NCI-H1436 treated with DMSO at 0.1 percent for 48 hours (cell line): ENCODE data around the gene ARHGEF26.

Experiments
- DNase-seq: peaks from one replicate; lab custom pipeline; 2025; lab: John Stamatoyannopoulos, UW

The ARHGEF26 gene

GRCh38 chr3:154252759-154253638 lies 131.8 kb downstream of the ARHGEF26 start:
- peak; percentile 7 for DNase-seq

DNA sequence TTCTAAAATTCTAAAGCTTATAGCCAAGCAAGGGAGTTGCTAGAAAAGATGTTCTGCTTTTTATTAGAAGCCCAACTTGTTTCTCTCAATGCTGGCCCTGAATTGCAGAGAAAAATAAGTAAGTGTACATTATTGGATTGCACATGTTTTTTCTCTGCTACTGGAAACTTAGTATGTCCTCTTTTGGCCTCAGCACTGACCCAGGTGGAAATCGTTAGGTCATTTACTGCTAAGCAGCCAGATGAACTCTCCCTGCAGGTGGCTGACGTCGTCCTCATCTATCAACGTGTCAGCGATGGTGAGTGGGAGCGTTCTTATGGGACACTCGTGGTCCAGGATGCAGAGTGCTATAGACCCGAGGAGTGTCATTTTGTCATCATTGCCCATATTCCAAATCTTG lies 133.3 kb downstream of the ARHGEF26 start:
- no peak for DNase-seq

GRCh38 chr3:154273381-154273780 lies 152.2 kb downstream of the ARHGEF26 start:
- no peak for DNase-seq

DNA sequence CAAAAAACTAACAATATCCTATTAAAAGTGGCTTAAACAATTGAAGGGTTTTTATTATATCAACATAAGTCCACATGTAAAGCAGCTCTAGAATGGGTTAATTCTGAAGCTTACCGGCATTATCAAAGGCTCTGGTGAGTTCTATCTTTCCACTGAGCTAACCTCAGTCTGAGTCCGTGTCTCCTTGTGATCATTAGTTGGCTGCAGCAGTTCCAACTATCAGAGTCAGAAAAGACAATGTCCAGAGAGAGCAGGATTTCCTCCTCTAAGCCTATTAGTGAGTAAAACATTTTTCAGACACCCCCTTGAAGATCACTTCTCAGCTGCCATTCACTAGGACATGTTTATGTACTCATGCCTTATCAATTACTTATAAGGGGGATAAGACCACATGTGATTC lies 153.2 kb downstream of the ARHGEF26 start:
- no peak for DNase-seq

- no peak for DNase-seq
Measured at GRCh38 chr3:154275292-154275691, 154.1 kb downstream of the ARHGEF26 start.

- no peak for DNase-seq
Measured at GRCh38 chr3:154275965-154276364, 154.8 kb downstream of the ARHGEF26 start.

- DNase-seq: no peak
Measured at GRCh38 chr3:154280161-154280560, 159.0 kb downstream of the ARHGEF26 start.

DNA sequence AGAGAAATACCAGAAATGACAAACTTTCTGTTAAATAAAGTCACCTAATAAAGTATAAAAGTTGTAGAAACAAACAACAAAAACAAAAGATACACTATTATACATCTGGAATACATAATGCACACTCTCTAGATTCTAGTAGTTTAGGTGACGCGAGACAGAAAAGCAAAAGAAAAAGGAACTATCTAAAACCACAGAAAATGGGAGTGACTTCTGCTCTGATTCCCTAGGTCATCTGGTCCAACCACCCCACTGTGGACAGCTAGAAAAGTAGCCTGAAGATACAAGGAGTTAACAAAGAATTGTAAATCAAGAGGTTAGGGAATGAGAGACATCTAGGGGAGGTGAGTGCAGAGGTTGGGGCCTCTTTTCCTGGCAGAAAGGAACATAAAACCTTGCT lies 164.0 kb downstream of the ARHGEF26 start:
- DNase-seq: no peak

GRCh38 chr3:154290187-154290586 lies 169.0 kb downstream of the ARHGEF26 start:
- DNase-seq: no peak

DNA sequence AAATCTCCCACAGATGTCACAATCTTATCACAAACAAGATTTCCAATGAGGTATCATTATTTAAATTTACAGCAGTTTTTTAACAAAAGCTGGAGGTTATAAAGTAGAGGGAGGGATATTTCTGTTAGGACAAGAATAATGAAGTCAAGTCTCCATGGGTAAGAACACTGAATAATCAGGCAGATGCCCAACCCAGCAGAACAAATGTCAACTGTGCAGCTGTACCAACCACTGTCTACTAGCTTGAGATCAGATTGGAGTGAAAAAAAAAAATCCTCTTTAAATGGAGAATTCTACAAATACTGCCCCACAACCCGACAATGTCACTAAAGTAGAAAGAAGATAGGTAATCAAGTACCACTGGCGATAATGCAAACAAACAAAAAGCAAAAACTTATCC lies 172.8 kb downstream of the ARHGEF26 start:
- DNase-seq: no peak

- no peak for DNase-seq
Measured at GRCh38 chr3:154301561-154301960, 180.4 kb downstream of the ARHGEF26 start.

DNA sequence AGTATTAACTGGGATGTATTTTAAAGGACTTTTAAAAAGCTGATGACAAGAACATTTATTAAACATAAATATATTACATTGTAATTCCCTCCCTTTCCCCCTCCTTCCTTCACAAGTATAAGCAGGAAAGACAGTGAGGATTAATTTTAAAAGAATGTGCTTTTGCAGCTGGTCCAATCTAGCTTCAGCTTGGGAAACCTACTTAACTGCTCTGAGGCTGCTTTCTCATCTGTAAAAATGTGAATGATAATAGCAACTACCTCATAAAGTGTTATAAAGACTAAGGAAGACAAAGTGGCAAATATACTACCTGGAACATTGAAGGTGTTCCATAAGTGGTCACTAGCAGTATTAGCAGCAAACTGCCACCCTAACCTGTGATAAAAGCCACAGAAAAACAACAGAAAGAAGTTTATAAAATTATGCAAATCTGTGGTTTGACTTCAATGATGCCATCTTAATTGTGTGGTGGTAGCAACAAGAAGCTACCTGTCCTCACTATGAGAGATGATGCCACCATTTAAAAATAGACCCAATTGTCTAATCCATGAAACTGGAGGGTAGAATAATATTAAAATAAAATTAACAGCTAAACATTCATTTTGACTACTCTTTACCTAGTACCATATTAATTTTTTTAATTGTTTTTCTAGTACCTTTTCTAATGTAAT lies 183.1 kb downstream of the ARHGEF26 start:
- no peak for DNase-seq

DNA sequence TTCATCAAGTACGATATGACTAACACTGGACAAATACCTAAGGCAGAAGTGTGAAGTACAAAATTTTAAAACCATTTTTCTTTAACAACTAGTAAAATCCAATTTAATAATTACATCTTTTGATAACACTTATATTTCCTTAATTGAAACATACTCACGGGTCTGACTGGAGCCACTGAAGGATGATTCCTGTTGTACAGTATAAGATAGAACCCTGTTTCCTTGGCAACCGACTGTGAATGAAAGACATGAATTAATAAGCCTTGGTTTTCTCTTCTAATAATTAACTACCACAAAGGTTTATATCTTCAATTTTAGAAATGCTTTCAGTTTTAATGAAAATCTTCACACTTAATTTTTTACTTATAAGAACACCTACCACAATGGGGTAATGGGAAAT lies 183.7 kb downstream of the ARHGEF26 start:
- no peak for DNase-seq

DNA sequence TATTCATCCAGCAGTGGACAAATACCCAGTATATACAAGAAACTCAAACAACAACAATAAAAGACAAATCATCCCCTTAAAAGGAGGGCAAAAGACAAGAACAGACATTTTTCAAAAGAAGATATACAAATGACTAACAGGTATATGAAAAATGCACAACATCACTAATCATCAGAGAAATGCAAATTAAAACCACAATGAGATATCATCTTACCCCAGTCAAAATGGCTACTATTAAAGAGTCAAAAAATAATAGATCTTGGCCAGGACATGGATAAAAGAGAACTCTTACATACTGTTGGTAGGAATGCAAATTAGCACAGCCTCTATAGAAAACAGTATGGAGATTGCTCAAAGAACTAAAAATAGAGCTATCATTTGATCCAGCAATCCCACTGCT lies 186.2 kb downstream of the ARHGEF26 start:
- DNase-seq: no peak
